ENCODE data around the gene PRXL2C. TPM values are rescaled to one million over a fixed set of nuclear protein-coding genes. Genes with fewer than 3 reads are reported as not detected.

Gene PRXL2C
- polyA plus RNA-seq, 1 donor from 2014 or later: 0.12 TPM

DNA sequence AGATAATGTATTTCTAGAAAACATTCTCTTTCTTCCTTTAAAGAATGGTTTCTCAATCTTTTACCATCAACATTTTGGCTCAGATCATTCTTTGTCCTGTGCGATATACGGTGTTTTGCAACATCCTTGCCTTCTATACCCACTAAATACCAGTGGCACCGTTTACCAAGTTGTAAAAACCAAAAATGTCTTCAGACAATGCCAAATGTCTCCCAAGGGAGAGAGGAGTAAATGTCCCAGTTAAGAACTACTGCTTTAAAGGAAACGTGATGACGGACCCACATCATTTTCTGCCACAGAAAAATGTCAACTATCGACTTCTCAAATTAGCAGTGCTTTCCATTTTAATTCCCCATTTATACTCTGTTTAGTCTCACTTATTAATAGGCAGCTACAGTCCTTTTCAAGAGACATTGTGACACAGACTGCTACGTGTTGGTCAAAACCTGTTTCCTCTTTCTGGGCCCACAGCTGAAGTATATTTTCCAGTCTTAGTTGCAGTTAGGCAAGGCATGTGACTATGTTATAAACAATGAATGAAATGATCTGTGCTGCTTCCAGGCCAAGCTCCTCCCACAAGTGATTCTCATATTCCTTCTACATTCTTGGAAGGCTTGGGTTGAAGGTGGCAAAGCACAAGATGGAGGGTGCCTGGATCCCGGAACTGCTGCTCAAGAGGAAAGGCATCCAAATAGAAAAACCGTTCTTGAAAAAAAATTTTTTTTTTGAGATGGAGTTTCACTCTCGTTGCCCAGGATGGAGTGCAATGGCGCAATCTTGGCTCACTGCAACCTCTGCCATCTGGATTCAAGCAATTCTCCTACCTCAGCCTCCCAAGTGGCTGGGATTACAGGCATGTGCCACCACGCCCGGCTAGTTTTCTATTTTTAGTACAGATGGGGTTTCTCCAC, 8.8 kb downstream of the PRXL2C start:
- Histone ChIP-seq H3K4me3 (ENCODE audit: low read length) (no peak overlapping the region), H3K9ac (ENCODE audit: low read length) (no peak overlapping the region), H3K9me3 (ENCODE audit: low read length) (no peaks in the 10 kb centered on the region), H3K27ac (ENCODE audit: low read length) (no peak overlapping the region), H3K4me2 (ENCODE audit: low read length) (no peak overlapping the region), H2AFZ (ENCODE audit: low read depth, low read length) (no peak overlapping the region), H4K20me1 (ENCODE audit: insufficient read depth) (no peaks in the 10 kb centered on the region), H3K79me2 (replicated peaks; ENCODE audit: insufficient read depth, low read length) (no peaks in the 10 kb centered on the region), H3K27me3 (ENCODE audit: insufficient read depth, low read depth, low read length) (no peaks in the 10 kb centered on the region), H3F3A (ENCODE audit: insufficient read depth, low read length, poor library complexity, severe bottlenecking) (no peaks in the 10 kb centered on the region), H3K36me3 (ENCODE audit: insufficient read depth, low read length) (no peaks in the 10 kb centered on the region), H3K9me2 (ENCODE audit: insufficient read depth, low read length) (no peaks in the 10 kb centered on the region)
- TF ChIP-seq TAF1 (IDR thresholded peaks at IDR 0.05; ENCODE audit: low read depth) (no peak), SMC3 (conservative IDR thresholded peaks at IDR 0.05; ENCODE audit: poor library complexity) (no peak), EP300 (conservative IDR thresholded peaks at IDR 0.05; ENCODE audit: poor library complexity, severe bottlenecking) (no peak), RAD21 (conservative IDR thresholded peaks at IDR 0.05) (no peak), EZH2 (IDR thresholded peaks at IDR 0.05; ENCODE audit: borderline replicate concordance, insufficient read depth, low read length, poor library complexity, severe bottlenecking) (no peak), POLR2AphosphoS5 (IDR thresholded peaks at IDR 0.05) (no peak), MXI1 (conservative IDR thresholded peaks at IDR 0.05; ENCODE audit: poor library complexity, severe bottlenecking) (no peak)
- TF ChIP-seq, protein P1, sequence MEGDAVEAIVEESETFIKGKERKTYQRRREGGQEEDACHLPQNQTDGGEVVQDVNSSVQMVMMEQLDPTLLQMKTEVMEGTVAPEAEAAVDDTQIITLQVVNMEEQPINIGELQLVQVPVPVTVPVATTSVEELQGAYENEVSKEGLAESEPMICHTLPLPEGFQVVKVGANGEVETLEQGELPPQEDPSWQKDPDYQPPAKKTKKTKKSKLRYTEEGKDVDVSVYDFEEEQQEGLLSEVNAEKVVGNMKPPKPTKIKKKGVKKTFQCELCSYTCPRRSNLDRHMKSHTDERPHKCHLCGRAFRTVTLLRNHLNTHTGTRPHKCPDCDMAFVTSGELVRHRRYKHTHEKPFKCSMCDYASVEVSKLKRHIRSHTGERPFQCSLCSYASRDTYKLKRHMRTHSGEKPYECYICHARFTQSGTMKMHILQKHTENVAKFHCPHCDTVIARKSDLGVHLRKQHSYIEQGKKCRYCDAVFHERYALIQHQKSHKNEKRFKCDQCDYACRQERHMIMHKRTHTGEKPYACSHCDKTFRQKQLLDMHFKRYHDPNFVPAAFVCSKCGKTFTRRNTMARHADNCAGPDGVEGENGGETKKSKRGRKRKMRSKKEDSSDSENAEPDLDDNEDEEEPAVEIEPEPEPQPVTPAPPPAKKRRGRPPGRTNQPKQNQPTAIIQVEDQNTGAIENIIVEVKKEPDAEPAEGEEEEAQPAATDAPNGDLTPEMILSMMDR (IDR thresholded peaks at IDR 0.05; ENCODE audit: poor library complexity, severe bottlenecking): no peak
- TF ChIP-seq, protein P2, sequence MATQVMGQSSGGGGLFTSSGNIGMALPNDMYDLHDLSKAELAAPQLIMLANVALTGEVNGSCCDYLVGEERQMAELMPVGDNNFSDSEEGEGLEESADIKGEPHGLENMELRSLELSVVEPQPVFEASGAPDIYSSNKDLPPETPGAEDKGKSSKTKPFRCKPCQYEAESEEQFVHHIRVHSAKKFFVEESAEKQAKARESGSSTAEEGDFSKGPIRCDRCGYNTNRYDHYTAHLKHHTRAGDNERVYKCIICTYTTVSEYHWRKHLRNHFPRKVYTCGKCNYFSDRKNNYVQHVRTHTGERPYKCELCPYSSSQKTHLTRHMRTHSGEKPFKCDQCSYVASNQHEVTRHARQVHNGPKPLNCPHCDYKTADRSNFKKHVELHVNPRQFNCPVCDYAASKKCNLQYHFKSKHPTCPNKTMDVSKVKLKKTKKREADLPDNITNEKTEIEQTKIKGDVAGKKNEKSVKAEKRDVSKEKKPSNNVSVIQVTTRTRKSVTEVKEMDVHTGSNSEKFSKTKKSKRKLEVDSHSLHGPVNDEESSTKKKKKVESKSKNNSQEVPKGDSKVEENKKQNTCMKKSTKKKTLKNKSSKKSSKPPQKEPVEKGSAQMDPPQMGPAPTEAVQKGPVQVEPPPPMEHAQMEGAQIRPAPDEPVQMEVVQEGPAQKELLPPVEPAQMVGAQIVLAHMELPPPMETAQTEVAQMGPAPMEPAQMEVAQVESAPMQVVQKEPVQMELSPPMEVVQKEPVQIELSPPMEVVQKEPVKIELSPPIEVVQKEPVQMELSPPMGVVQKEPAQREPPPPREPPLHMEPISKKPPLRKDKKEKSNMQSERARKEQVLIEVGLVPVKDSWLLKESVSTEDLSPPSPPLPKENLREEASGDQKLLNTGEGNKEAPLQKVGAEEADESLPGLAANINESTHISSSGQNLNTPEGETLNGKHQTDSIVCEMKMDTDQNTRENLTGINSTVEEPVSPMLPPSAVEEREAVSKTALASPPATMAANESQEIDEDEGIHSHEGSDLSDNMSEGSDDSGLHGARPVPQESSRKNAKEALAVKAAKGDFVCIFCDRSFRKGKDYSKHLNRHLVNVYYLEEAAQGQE (IDR thresholded peaks at IDR 0.05; ENCODE audit: borderline replicate concordance): no peak

DNA sequence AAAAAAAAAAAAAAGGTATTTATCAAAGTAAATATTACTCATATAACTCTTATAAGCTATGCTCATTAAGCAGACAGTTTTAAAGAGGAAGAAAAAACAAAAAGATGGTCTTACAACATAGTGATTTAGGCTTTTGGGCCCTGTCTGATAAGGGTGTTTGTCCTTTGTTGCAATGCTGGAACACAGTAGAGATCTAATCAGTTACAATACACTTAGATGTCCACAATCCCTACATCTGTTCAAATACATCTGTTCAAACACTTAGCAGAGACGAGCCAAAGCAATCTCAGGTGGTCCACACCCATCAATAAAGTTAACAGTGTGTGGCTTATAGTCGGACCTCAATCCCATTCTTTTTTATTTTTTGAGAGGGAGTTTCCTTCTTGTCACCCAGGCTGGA, 11.0 kb downstream of the PRXL2C start:
- Histone ChIP-seq H3K4me2 (ENCODE audit: low read length) (no peak overlapping the region), H3K9ac (ENCODE audit: low read length) (no peak overlapping the region), H3K4me3 (ENCODE audit: low read length) (no peak overlapping the region), H3K36me3 (ENCODE audit: insufficient read depth, low read length) (no peaks in the 10 kb centered on the region), H3K27ac (ENCODE audit: low read length) (no peak overlapping the region), H3K79me2 (replicated peaks; ENCODE audit: insufficient read depth, low read length) (no peaks in the 10 kb centered on the region), H3F3A (ENCODE audit: insufficient read depth, low read length, poor library complexity, severe bottlenecking) (no peaks in the 10 kb centered on the region), H3K9me3 (ENCODE audit: low read length) (no peaks in the 10 kb centered on the region), H2AFZ (ENCODE audit: low read depth, low read length) (no peak overlapping the region), H3K9me2 (ENCODE audit: insufficient read depth, low read length) (no peaks in the 10 kb centered on the region), H4K20me1 (ENCODE audit: insufficient read depth) (no peaks in the 10 kb centered on the region), H3K27me3 (ENCODE audit: insufficient read depth, low read depth, low read length) (no peaks in the 10 kb centered on the region)
- TF ChIP-seq EP300 (conservative IDR thresholded peaks at IDR 0.05; ENCODE audit: poor library complexity, severe bottlenecking) (no peak), TAF1 (IDR thresholded peaks at IDR 0.05; ENCODE audit: low read depth) (no peak), RAD21 (conservative IDR thresholded peaks at IDR 0.05) (no peak), POLR2AphosphoS5 (IDR thresholded peaks at IDR 0.05) (no peak), EZH2 (IDR thresholded peaks at IDR 0.05; ENCODE audit: borderline replicate concordance, insufficient read depth, low read length, poor library complexity, severe bottlenecking) (no peak), SMC3 (conservative IDR thresholded peaks at IDR 0.05; ENCODE audit: poor library complexity) (no peak), MXI1 (conservative IDR thresholded peaks at IDR 0.05; ENCODE audit: poor library complexity, severe bottlenecking) (no peak)
- TF ChIP-seq, protein P2 (IDR thresholded peaks at IDR 0.05; ENCODE audit: borderline replicate concordance): no peak
- TF ChIP-seq, protein P1 (IDR thresholded peaks at IDR 0.05; ENCODE audit: poor library complexity, severe bottlenecking): no peak
